ENCODE measurements around the gene RELB. TPM values are rescaled to one million over a fixed set of nuclear protein-coding genes. Genes with fewer than 3 reads are reported as not detected.

The RELB gene
- total and polyA plus RNA-seq, 10 of the 15 experiments (the other 5 are each of a cell fraction or from before 2014, with no cell fraction given): 0.66 to 43.8 (median 12.8) TPM

DNA sequence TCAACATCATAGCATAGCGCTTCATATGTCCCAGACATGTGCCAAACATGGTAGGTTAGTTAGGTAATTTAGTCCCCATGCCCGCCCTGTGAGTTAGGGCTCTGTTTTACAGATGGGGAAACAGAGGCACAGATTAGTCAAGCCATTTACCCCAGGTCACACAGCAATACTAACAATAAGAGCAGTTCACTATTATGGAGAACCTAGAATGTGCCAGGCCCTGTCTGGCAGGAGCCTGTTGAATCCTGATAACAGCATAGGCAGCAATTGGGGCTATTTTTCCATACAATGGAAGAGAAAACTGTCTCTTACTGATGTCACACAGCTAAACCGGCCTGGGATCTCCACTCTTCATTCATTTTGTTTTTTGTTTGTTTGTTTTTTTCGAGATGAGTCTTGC is 85.2 kb downstream of the RELB start:
- no peaks in the 10 kb centered on the region for H3K27me3 ChIP-seq (replicated peaks in 1 of 2; ENCODE audit: control insufficient read depth in 2 of 2, insufficient read depth in 2 of 2, low read length in 1 of 2)
- no peak for ATAC-seq
- H2AFZ ChIP-seq (ENCODE audit: control insufficient read depth, low read depth, low read length): no peak overlapping the region
- H3K36me3 ChIP-seq (ENCODE audit: control insufficient read depth in 2 of 2, insufficient read depth in 2 of 2, low read length in 1 of 2): peaks cover 10 to 21% of the 10 kb centered on the region in 2 experiments
- WGBS (ENCODE audit: insufficient coverage, insufficient replicate concordance, low lambda C conversion rate, missing lambda C conversion rate): 98% methylated on average over 4 of the region's 4 CpGs
- intact Hi-C loops (cut with micrococcal nuclease; ENCODE audit: unreplicated experiment) (no loop called here), in situ Hi-C loops (cut with MboI) (no loop called here)
- ChIA-PET SMC1A (ENCODE audit: uncharacterized antibody, unreplicated experiment) (no interaction called here), POLR2A (no interaction called here), RAD21 (ENCODE audit: unreplicated experiment) (no interaction called here), CTCF (no interaction called here)
- H4K20me1 ChIP-seq (ENCODE audit: control insufficient read depth, insufficient read depth): no peaks in the 10 kb centered on the region
- no peak for FAIRE-seq
- BruUV-seq (replicated peaks): no TSS peak
- H3K9ac ChIP-seq (ENCODE audit: control insufficient read depth, insufficient read depth, low read length): no peak overlapping the region
- no peak overlapping the region for H3K4me2 ChIP-seq (ENCODE audit: control insufficient read depth, insufficient read depth)
- peaks cover 20% of the 10 kb centered on the region for H3K79me2 ChIP-seq (ENCODE audit: control insufficient read depth, insufficient read depth, low read length)
- no peak for TF ChIP-seq MYB (IDR thresholded peaks at IDR 0.05; ENCODE audit: borderline replicate concordance, low read depth, low read length)
- no peak for TF ChIP-seq SIX5 (IDR thresholded peaks at IDR 0.05; ENCODE audit: low read depth, low read length, severe bottlenecking)
- TF ChIP-seq EED (IDR thresholded peaks at IDR 0.05; ENCODE audit: low read depth): no peak
- TF ChIP-seq ZNF384 (IDR thresholded peaks at IDR 0.05; ENCODE audit: borderline replicate concordance, low read depth, low read length): no peak
- TF ChIP-seq TCF3 (IDR thresholded peaks at IDR 0.05; ENCODE audit: borderline replicate concordance, insufficient read depth, low read depth, low read length): no peak
- no peak for TF ChIP-seq CBX3 (IDR thresholded peaks at IDR 0.05; ENCODE audit: borderline replicate concordance, low read depth)
- no peak for TF ChIP-seq SMARCA5 (IDR thresholded peaks at IDR 0.05)
- TF ChIP-seq KDM1A (IDR thresholded peaks at IDR 0.05; ENCODE audit: borderline replicate concordance): no peak
- TF ChIP-seq MEF2B (IDR thresholded peaks at IDR 0.05; ENCODE audit: partially characterized antibody, poor library complexity, severe bottlenecking): no peak
- no peak for TF ChIP-seq ZNF24 (IDR thresholded peaks at IDR 0.05)
- no peak for TF ChIP-seq RELA (IDR thresholded peaks at IDR 0.05; ENCODE audit: borderline replicate concordance, partially characterized antibody)
- no peak for TF ChIP-seq CBX5 (IDR thresholded peaks at IDR 0.05; ENCODE audit: low read depth)
- DNase-seq (ENCODE audit: low read depth, low spot score): no peak
- H3K27ac ChIP-seq (ENCODE audit: control insufficient read depth, insufficient read depth): no peak overlapping the region
- peaks cover 2% of the 10 kb centered on the region; the same call in 2 of the 3 replicates for H3K9me3 ChIP-seq (replicated peaks; ENCODE audit: control insufficient read depth, insufficient read depth, low read length)
- H3K4me3 ChIP-seq: no peak overlapping the region
- H3K4me1 ChIP-seq (ENCODE audit: control insufficient read depth, insufficient read depth, low read length): no peaks in the 10 kb centered on the region
